ENCODE measurements around the gene AKR1B15. TPM values are rescaled to one million over a fixed set of nuclear protein-coding genes. Genes with fewer than 3 reads are reported as not detected.

The AKR1B15 gene
- total RNA-seq, 2 experiments from 2014 or later = not detected

DNA sequence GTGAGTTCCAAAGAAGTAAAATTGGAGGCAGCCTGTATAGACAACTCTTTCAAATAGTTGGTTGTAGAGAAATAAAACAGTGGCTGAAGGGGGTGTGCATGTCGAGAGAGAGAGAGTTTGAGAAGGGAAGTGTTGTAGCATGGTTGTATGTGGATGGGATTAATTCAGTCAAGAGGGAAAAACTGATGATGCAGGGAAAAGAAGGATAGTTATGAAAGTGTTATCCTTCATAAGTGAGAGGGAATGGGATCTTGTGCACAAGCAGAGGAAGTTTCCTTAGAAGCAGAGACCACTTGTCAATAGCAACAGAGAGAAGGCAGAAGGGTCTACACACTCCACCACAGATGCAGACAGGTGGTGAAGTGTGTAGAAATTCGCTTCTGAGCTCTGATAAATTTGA lies 67.7 kb downstream of the AKR1B15 start:
- no peak overlapping the region for H3K27ac Mint-ChIP-seq
- CTCF ChIA-PET = interaction anchor here (1.4 kb wide), 1 partner anchor 10 kb away, joined by 7 read pairs; no protein-coding TSS in a partner anchor
- ATAC-seq = no peak

DNA sequence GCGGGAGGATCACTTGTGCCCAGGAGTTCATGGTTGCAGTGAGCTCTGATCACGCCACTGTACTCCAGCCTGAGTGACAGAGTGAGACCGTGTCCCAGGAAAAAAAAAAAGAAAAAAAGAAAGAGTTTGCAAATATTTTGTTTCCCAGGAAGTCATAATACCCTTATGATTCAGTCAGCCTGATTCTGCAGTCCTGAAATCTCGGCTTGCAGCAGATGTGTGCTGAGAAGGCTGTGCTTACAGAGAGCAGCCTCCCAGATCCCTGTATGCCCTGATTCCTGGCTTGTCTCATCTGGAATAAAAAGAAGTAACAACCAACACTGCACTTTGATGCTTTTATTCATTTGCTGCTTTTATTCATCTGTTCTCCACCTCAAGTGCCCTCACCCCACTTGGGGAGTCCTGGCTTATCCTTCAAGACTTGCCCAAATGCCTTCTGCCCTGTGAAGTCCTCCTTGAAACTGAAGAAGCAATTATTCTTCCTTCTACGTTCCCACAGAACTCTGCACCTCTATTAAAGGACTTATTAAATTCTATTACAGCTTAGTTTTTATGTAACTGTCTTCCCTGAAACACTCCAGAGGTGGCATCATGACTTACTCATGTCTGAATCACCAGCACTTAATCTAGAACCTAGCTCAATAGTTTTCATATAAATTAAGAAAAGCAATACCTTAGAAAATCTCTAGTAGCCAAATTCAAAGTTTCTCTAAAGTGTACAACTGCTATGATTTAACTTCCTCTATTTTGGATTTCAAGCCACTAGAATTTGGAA lies 70.0 kb downstream of the AKR1B15 start:
- Mint-ChIP-seq H3K27me3 (peaks cover 44% of the 10 kb centered on the region), H3K27ac (no peak overlapping the region), H3K36me3 (ENCODE audit: low read depth) (no peaks in the 10 kb centered on the region), H3K4me1 (ENCODE audit: low read depth) (peaks cover 5% of the 10 kb centered on the region), H3K9me3 (no peaks in the 10 kb centered on the region), H3K4me3 (no peak overlapping the region)
- ChIA-PET POLR2A (interaction anchor here (0.6 kb wide), 1 partner anchor 543 kb away, joined by 3 read pairs; no protein-coding TSS in a partner anchor), CTCF (interaction anchor here (1.0 to 2.0 kb wide), 3 partner anchors 11 to 187 kb away, joined by 4 to 10 read pairs (median 5); no protein-coding TSS in a partner anchor)
- intact Hi-C loops (cut with micrococcal nuclease) = no loop called here
- DNase-seq (no peak), ATAC-seq (no peak)
- TF ChIP-seq, protein P1, sequence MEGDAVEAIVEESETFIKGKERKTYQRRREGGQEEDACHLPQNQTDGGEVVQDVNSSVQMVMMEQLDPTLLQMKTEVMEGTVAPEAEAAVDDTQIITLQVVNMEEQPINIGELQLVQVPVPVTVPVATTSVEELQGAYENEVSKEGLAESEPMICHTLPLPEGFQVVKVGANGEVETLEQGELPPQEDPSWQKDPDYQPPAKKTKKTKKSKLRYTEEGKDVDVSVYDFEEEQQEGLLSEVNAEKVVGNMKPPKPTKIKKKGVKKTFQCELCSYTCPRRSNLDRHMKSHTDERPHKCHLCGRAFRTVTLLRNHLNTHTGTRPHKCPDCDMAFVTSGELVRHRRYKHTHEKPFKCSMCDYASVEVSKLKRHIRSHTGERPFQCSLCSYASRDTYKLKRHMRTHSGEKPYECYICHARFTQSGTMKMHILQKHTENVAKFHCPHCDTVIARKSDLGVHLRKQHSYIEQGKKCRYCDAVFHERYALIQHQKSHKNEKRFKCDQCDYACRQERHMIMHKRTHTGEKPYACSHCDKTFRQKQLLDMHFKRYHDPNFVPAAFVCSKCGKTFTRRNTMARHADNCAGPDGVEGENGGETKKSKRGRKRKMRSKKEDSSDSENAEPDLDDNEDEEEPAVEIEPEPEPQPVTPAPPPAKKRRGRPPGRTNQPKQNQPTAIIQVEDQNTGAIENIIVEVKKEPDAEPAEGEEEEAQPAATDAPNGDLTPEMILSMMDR (IDR thresholded peaks at IDR 0.05) = no peak

More for the DNA sequence above, 67.7 kb downstream of the AKR1B15 start:
- TF ChIP-seq, protein P1 (IDR thresholded peaks at IDR 0.05) = no peak
- POLR2A ChIA-PET = no interaction called here
- DNase-seq = no peak
- no peaks in the 10 kb centered on the region for H3K9me3 Mint-ChIP-seq
- H3K4me1 Mint-ChIP-seq (ENCODE audit: low read depth) = peaks cover 10% of the 10 kb centered on the region
- H3K27me3 Mint-ChIP-seq = peaks cover 32% of the 10 kb centered on the region
- intact Hi-C loops (cut with micrococcal nuclease) = no loop called here
- H3K36me3 Mint-ChIP-seq (ENCODE audit: low read depth) = no peaks in the 10 kb centered on the region
- H3K4me3 Mint-ChIP-seq = no peak overlapping the region

DNA sequence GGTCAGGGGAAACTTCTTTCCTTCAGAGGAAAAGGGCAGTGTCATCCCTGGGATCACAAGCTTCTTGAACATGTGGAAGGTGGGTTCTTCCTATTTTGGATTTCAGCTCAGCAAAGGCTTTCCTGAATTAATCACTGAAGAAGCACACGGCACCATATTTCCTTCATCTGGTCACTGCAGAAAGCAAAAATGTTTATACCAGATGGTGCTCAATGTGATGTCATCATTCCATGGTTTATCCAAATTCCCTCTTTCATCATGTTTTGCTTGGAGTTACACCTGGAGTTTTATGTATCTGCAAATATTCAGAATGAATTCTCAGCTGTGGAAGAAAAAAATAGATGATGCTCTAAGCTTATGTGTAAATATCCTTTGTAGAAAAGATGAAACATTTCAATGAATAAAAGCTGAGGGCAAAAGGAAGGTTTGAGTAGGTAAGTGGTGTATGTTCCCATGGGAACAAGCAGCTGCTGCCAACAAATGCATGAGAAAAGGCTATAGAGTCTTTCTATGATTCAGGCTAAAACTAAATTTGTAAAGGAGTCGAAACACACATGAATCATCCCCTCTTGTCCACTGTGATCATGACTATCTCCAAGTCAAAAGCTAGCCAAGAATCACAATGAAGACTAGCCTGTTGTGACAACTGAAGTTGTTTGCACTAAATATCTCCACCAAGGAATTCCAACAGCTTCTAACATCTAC lies 70.9 kb downstream of the AKR1B15 start:
- ATAC-seq = no peak
- peaks cover 49% of the 10 kb centered on the region for H3K27me3 Mint-ChIP-seq
- H3K36me3 Mint-ChIP-seq (ENCODE audit: low read depth) = no peaks in the 10 kb centered on the region
- H3K4me3 Mint-ChIP-seq = no peak overlapping the region
- CTCF ChIA-PET = interaction anchor here (1.0 to 2.0 kb wide), 5 partner anchors 12 to 187 kb away, joined by 3 to 10 read pairs (median 4); no protein-coding TSS in a partner anchor
- H3K9me3 Mint-ChIP-seq = no peaks in the 10 kb centered on the region
- no peak for DNase-seq
- POLR2A ChIA-PET = interaction anchor here (1.4 kb wide), 1 partner anchor 10 kb away, joined by 4 read pairs; no protein-coding TSS in a partner anchor
- peaks cover 2% of the 10 kb centered on the region for H3K4me1 Mint-ChIP-seq (ENCODE audit: low read depth)
- H3K27ac Mint-ChIP-seq = no peak overlapping the region
- TF ChIP-seq, protein P1 (IDR thresholded peaks at IDR 0.05) = no peak
- intact Hi-C loops (cut with micrococcal nuclease) = no loop called here

DNA sequence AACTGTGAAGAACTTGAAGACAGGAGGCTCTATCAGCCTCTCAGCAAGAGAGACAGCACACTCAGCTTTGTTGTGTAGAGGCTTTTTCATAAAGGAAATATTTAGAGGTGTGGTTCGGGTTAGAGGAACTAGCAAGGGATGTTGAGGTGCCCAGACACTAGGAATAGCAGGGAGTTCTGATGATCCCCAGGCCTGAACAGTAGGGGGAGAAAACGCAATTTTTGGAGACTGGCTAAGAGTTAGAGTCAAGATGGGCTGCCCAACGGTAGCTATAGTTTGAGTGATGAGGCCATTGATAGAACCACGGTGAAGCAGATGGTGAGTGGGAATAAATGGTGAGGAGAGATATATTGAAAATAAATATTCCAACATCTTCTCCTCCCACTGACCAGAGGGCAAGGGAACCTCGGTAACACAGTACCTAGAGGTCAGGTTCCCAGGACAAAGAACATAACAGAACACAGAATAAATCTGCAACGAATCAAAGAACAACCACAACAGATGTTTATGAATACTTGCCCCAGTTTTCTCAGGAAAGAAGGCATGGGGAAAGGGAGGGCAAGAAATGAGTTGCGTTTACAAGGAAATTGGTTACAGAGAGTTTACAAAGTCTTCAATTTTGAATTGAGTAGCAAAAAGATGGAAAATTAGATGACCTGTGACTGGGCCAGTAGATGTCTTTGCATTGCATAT lies 73.5 kb downstream of the AKR1B15 start:
- DNase-seq = no peak
- POLR2A ChIA-PET = no interaction called here
- intact Hi-C loops (cut with micrococcal nuclease) = no loop called here
- CTCF ChIA-PET = interaction anchor here (1.6 to 3.3 kb wide), 2 partner anchors 11 to 16 kb away, joined by 5 to 22 read pairs; no protein-coding TSS in a partner anchor
- peaks cover 50% of the 10 kb centered on the region for H3K27me3 Mint-ChIP-seq
- H3K9me3 Mint-ChIP-seq = no peaks in the 10 kb centered on the region
- H3K4me1 Mint-ChIP-seq (ENCODE audit: low read depth) = peaks cover 2% of the 10 kb centered on the region
- ATAC-seq = no peak
- H3K4me3 Mint-ChIP-seq = no peak overlapping the region
- TF ChIP-seq, protein P1 (IDR thresholded peaks at IDR 0.05) = no peak
- no peaks in the 10 kb centered on the region for H3K36me3 Mint-ChIP-seq (ENCODE audit: low read depth)
- H3K27ac Mint-ChIP-seq = no peak overlapping the region
